SU-DHL-6 (cell line): ENCODE data around the gene COL4A2.

ENCODE experiments used
- EZH2phosphoT487 ChIP-seq: fragments of 200-600 bp; sonication (generic), shearing (Covaris generic); conservative IDR thresholded peaks from 2 replicates; pipeline ENCODE4 v1.6.1; 2018; ENCODE audit warnings: mild to moderate bottlenecking, antibody characterized with exemption, low read length, moderate library complexity, mixed read lengths
- TF ChIP-seq, protein P1 (sequence below): fragments of 200-600 bp; sonication (generic); IDR thresholded peaks from one replicate; pipeline ENCODE4 v1.5.1; 2017; ENCODE audit warnings: antibody characterized with exemption, mild to moderate bottlenecking, low read length, moderate library complexity; ENCODE audit not compliant: insufficient read depth, poor library complexity, severe bottlenecking

- TF ChIP-seq, protein P1, sequence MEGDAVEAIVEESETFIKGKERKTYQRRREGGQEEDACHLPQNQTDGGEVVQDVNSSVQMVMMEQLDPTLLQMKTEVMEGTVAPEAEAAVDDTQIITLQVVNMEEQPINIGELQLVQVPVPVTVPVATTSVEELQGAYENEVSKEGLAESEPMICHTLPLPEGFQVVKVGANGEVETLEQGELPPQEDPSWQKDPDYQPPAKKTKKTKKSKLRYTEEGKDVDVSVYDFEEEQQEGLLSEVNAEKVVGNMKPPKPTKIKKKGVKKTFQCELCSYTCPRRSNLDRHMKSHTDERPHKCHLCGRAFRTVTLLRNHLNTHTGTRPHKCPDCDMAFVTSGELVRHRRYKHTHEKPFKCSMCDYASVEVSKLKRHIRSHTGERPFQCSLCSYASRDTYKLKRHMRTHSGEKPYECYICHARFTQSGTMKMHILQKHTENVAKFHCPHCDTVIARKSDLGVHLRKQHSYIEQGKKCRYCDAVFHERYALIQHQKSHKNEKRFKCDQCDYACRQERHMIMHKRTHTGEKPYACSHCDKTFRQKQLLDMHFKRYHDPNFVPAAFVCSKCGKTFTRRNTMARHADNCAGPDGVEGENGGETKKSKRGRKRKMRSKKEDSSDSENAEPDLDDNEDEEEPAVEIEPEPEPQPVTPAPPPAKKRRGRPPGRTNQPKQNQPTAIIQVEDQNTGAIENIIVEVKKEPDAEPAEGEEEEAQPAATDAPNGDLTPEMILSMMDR, result no peak
- TF ChIP-seq EZH2phosphoT487, result no peak
These were observed 47.4 kb upstream of the COL4A2 start for GRCh38 chr13:110259651-110260050.
